C4-2B (cell line): Measurements from ENCODE around the gene KRTAP10-3.

Experiments
- H3K27ac ChIP-seq: fragments of 450-650 bp; 2 replicates; pipeline ENCODE4 v1.5.1; 2017
- CTCF ChIP-seq: fragments of 450-650 bp; conservative IDR thresholded peaks from 2 replicates; pipeline ENCODE4 v1.5.1; 2017; ENCODE audit warnings: mild to moderate bottlenecking
- ZFX ChIP-seq: fragments of 450-650 bp; IDR thresholded peaks from 2 replicates; pipeline ENCODE4 v1.6.1; 2017

The KRTAP10-3 gene

GRCh38 chr21:44547656-44548331, 10.8 kb downstream of the KRTAP10-3 start:
- no peak for TF ChIP-seq ZFX
- TF ChIP-seq CTCF = no peak
- H3K27ac ChIP-seq = no peak overlapping the region

- TF ChIP-seq ZFX = no peak
- no peak for TF ChIP-seq CTCF
- H3K27ac ChIP-seq = no peak overlapping the region
These were observed 14.0 kb downstream of the KRTAP10-3 start for GRCh38 chr21:44544566-44544965.

- TF ChIP-seq ZFX (no peak), CTCF (no peak)
- no peak overlapping the region for H3K27ac ChIP-seq
These were observed 15.9 kb downstream of the KRTAP10-3 start for GRCh38 chr21:44542716-44543115.

GRCh38 chr21:44540741-44541288, 17.8 kb downstream of the KRTAP10-3 start:
- H3K27ac ChIP-seq = no peak overlapping the region
- TF ChIP-seq CTCF (no peak), ZFX (no peak)

- TF ChIP-seq ZFX = no peak
- no peak for TF ChIP-seq CTCF
These were observed 18.5 kb downstream of the KRTAP10-3 start, which contains the start of gene KRTAP10-1 for GRCh38 chr21:44539991-44540666. KRTAP10-1 (minus strand) TSS chr21:44540195; CDS start chr21:44540150, 45 bp downstream.

GRCh38 chr21:44539046-44539445, 19.5 kb downstream of the KRTAP10-3 start:
- H3K27ac ChIP-seq = no peak overlapping the region
- TF ChIP-seq CTCF (no peak), ZFX (no peak)

More at GRCh38 chr21:44539991-44540666, 18.5 kb downstream of the KRTAP10-3 start, which contains the start of gene KRTAP10-1:
- H3K27ac ChIP-seq = no peak within 1 kb of the TSS
